Activated CD4-positive, alpha-beta memory T cell treated with anti-CD3 and anti-CD28 coated beads for 36 hours (primary cell): ENCODE measurements around the gene RASGRF1. TPM values are rescaled to one million over a fixed set of nuclear protein-coding genes. Genes with fewer than 3 reads are reported as not detected.

Source experiments
- CTCF ChIA-PET: fragments of 350-600 bp; sonication (Branson Sonifier 250); formaldehyde crosslinking; loops from one replicate; lab custom pipeline; 2021; ENCODE audit warnings: antibody characterized with exemption, inconsistent platforms; lab: Charles Lee
- POLR2A ChIA-PET: fragments of 350-600 bp; sonication (Branson Sonifier 250); formaldehyde crosslinking; loops from one replicate; lab custom pipeline; 2021; ENCODE audit warnings: antibody characterized with exemption; lab: Charles Lee
- DNase-seq: peaks from one replicate; pipeline ENCODE4 v3.0.0-alpha.2; 2020
- H3K27ac Mint-ChIP-seq: one replicate; pipeline ENCODE4 v1.8.0; 2021; ENCODE audit warnings: mixed read lengths
- H3K27me3 Mint-ChIP-seq: one replicate; pipeline ENCODE4 v1.8.0; 2021; ENCODE audit warnings: mixed read lengths
- H3K36me3 Mint-ChIP-seq: one replicate; pipeline ENCODE4 v1.8.0; 2021; ENCODE audit warnings: mixed read lengths
- H3K4me1 Mint-ChIP-seq: one replicate; pipeline ENCODE4 v1.8.0; 2021; ENCODE audit warnings: low read depth, mixed read lengths
- H3K4me3 Mint-ChIP-seq: one replicate; pipeline ENCODE4 v1.8.0; 2021; ENCODE audit warnings: mild to moderate bottlenecking, mixed read lengths
- H3K9me3 Mint-ChIP-seq: one replicate; pipeline ENCODE4 v1.8.0; 2021; ENCODE audit warnings: mixed read lengths
- intact Hi-C: fragments of 100-400 bp; cut with micrococcal nuclease; formaldehyde crosslinking; loops from one replicate; pipeline ENCODE4 v1.15.1; 2023
- total RNA-seq, 2 experiments: library from RNA; stranded (reverse); gene quantifications; one replicate each; pipeline ENCODE4 v1.2.3, GENCODE V29; 2021

Gene RASGRF1
- total RNA-seq, 2 experiments from 2014 or later = 0.02 TPM; not detected in 1

DNA sequence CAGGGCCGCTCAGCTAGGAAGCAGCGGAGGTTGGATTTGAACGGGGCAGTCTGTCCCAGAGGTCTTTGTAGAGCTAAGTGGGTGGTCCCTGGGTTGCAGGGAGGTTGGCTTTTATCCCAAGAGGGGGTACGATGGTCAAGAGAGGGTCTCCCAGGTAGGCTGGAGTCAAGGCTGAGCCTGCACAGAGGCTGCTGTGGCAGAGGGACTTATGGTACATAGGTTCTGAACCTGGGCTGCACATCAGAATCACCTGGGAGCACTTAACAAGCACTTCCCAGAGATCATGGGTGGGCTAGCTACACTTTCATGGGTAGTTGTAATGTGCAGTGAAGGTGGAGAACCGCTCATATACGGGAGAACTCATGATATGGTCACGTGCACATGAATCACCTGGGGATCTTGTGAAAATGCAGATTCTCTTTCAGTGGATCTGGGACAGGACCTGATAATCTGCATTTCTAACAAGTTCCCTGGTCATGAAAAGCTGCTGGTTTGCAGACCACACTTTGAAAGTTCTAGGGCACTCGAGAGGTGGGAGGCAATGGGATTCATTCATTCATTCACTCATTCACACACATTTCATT lies 2.9 kb upstream of the RASGRF1 start:
- peaks cover 12% of the 10 kb centered on the region for H3K4me1 Mint-ChIP-seq
- peaks cover 50% of the 10 kb centered on the region for H3K27me3 Mint-ChIP-seq
- no peak overlapping the region for H3K27ac Mint-ChIP-seq
- no peak overlapping the region for H3K4me3 Mint-ChIP-seq
- CTCF ChIA-PET = interaction anchor here (0.7 kb wide), 1 partner anchor 183 kb away, joined by 3 read pairs; no protein-coding TSS in a partner anchor
- intact Hi-C loops = no loop called here
- no peaks in the 10 kb centered on the region for H3K9me3 Mint-ChIP-seq
- DNase-seq = no peak
- no peaks in the 10 kb centered on the region for H3K36me3 Mint-ChIP-seq
- POLR2A ChIA-PET = no interaction called here

DNA sequence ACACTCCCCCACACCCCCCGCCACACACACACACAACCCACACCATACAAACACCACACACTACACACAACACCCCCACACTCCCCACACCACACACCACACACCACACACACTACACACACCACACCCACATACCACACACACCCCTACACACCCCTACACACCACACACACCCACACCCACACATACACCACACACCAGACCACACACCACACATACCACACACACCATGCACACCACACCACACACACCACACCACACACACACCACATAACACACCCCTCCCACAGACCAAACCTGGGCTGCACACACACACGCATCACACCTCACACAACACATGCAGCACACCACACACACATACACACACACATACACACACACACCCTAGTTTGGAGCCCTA lies 1.8 kb upstream of the RASGRF1 start:
- intact Hi-C loops = no loop called here
- H3K27ac Mint-ChIP-seq = no peak overlapping the region
- POLR2A ChIA-PET = no interaction called here

DNA sequence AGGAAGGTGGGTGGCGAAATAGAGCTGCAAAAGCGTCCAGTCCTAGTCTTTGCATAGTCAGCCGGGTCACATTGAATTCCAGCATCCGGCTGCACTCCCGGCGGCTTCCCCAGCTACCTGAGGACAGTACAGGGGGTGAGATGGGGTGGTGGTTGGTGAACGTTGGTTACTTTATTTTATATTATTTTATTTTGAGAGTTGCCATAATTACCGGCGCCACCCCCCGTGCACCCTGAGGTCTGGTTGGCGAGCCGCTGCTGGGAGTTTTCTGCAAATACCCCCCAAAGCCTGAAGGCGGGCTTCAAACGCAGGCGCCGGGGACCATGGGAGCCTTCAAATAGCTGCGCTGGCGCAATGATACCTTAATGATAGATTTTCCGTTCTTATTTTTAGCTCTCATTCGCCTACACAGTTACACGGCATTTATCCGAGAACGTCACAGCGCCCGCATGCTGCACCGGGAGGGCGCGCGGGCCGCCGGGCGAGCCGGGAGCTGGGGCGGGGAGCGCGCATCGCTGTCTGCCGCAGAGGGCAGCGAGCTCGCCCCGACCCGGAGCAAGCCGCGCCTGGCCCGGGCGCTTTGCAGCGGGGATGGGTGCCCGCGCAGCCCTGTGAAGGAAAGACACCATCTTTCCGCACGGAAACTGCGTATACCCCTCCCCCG lies 756 bp upstream of the RASGRF1 start:
- intact Hi-C loops = no loop called here
- CTCF ChIA-PET = no interaction called here

More for the DNA sequence above, 1.8 kb upstream of the RASGRF1 start:
- Mint-ChIP-seq H3K36me3 (no peaks in the 10 kb centered on the region), H3K4me3 (no peak overlapping the region), H3K4me1 (peaks cover 12% of the 10 kb centered on the region), H3K9me3 (no peaks in the 10 kb centered on the region), H3K27me3 (peaks cover 50% of the 10 kb centered on the region)
- no peak for DNase-seq
- CTCF ChIA-PET = no interaction called here

DNA sequence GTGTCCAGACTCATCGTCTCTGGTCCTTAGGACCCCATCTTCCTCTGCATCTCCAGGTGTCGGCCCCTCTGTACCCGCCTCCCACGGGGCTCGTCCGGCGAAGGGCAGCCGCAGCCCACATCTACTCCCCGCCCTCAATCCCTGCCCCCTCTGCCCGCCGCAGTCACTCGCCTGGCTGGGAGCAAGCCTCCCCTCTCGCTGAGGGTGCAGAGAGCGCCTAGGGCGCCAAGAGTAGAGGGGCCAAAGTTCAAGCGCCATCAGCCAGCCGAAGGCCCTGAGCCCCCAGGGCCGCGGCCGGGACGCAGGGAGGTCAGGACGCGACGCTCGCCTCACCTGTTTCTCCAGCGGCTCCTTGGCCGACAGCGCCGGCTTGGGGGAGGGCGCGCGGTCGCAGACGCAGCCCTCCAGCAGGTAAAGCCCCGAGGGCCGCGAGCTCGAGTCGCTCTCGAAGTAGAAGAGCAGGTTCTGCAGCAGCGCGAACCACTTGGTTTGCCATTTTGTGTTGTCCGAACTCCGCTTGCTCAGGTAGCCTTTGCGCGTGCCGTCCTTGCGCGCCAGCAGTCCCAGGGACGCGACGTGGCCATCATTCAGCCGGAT lies 592 bp downstream of the RASGRF1 start:
- ChIA-PET POLR2A (no interaction called here), CTCF (no interaction called here)
- H3K27me3 Mint-ChIP-seq = peaks cover 46% of the 10 kb centered on the region
- H3K27ac Mint-ChIP-seq = no peak overlapping the region
- H3K4me3 Mint-ChIP-seq = peak overlapping the region; percentile 16
- intact Hi-C loops = no loop called here
- peaks cover 12% of the 10 kb centered on the region for H3K4me1 Mint-ChIP-seq
- H3K36me3 Mint-ChIP-seq = no peaks in the 10 kb centered on the region
- peak; percentile 6 for DNase-seq
- H3K9me3 Mint-ChIP-seq = no peaks in the 10 kb centered on the region

More for the DNA sequence above, 756 bp upstream of the RASGRF1 start:
- Mint-ChIP-seq H3K36me3 (no peaks in the 10 kb centered on the region), H3K4me3 (no peak overlapping the region), H3K27ac (no peak overlapping the region), H3K9me3 (no peaks in the 10 kb centered on the region), H3K4me1 (peaks cover 12% of the 10 kb centered on the region), H3K27me3 (peaks cover 51% of the 10 kb centered on the region)
- POLR2A ChIA-PET = interaction anchor here (0.7 kb wide), 1 partner anchor 179 kb away, joined by 3 read pairs; no protein-coding TSS in a partner anchor
- peak; percentile 26 for DNase-seq

DNA sequence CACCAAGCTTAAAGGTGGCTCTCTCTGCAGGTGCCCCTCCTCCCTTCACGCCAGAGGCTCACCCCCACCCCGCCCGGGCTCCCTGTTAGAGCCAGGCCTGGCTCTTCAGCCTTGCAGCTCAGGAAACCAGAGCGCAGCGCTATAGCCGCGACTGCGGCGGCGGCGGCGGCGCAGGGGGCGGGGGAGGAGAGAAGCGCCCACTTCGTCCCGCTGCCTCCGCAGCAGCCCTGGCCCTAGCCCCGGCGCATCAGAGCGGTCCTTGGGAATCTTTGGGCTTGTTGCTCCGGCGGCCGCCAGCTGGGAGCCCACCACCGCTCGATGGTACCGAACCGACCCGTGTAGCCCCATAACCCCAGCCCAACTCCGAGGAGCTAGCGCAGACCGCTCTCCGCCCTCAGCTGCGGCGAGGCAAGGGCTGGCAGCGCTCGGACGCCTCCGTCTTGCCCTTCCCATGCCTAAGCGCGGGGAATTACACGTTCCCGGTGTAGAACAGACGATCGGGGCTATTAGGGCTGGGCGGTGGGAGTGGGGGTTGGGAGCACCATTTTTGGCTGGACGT lies 1.2 kb downstream of the RASGRF1 start:
- DNase-seq = peak; percentile 2
- Mint-ChIP-seq H3K4me3 (no peak overlapping the region), H3K27me3 (peaks cover 40% of the 10 kb centered on the region), H3K9me3 (no peaks in the 10 kb centered on the region), H3K4me1 (peaks cover 12% of the 10 kb centered on the region), H3K27ac (no peak overlapping the region), H3K36me3 (no peaks in the 10 kb centered on the region)
- ChIA-PET POLR2A (no interaction called here), CTCF (no interaction called here)
- intact Hi-C loops = no loop called here

DNA sequence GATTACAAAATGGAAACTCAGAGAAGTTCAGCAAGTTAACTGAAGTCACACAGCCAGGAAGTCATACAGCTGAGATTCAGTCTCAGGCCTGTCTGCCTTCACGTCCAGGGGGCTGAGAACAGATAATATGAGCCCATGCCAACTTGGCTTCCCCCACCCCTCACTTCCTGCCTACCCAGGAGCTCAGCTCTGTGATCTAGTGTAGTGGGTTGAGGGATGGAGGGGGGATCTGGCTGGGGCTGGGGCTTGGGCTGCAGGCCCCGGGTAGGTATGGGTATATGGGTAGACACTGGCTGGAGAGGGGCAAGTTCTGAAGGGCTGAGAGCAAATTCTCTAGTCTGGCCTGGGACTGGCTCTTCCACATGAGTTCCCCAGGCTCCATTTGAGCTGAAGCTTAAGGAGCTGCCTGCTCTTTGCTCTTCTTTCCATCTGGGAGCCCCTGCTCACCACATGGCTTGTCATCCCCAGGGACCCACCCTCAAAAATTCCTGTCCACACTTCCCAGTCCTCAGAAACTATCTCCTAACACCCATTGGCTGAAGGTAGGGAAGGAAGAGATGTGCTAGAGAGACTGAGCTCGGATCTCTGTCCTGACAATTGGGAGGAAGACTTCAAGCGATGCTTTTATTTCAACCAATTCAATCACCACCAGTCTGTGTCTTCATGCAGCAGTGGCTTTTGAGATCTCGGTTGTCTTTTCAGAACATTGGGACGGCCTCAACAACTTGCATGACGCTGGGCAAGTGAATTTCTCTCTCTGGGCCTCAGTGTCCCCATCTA lies 2.0 kb downstream of the RASGRF1 start:
- Mint-ChIP-seq H3K4me1 (peaks cover 12% of the 10 kb centered on the region), H3K4me3 (no peak overlapping the region), H3K36me3 (no peaks in the 10 kb centered on the region), H3K27me3 (peaks cover 36% of the 10 kb centered on the region), H3K27ac (no peak overlapping the region), H3K9me3 (no peaks in the 10 kb centered on the region)
- ChIA-PET POLR2A (no interaction called here), CTCF (interaction anchor here (1.0 kb wide), 1 partner anchor 96 kb away, joined by 3 read pairs; no protein-coding TSS in a partner anchor)
- DNase-seq = peak; percentile 4
- intact Hi-C loops = no loop called here

DNA sequence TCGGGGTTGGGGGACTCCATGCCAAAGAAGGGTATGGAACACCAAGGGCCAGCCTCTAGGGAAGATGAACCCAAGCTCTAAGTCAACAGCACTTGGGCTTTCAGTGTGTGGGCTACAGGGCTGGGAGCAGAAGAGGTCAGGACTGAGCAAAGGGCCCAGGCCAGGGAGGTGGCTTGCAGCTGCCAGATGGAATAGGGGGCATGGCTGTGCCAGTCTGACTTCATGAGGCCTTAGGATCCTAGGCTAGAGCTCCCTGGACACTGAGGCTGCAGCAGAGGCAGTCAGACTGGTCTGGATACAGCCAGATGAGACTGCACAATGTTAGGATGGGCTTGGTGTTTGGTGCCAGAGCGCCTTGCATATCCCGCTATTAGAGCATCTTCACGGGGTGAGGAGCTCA lies 3.8 kb downstream of the RASGRF1 start:
- peaks cover 27% of the 10 kb centered on the region for H3K27me3 Mint-ChIP-seq

DNA sequence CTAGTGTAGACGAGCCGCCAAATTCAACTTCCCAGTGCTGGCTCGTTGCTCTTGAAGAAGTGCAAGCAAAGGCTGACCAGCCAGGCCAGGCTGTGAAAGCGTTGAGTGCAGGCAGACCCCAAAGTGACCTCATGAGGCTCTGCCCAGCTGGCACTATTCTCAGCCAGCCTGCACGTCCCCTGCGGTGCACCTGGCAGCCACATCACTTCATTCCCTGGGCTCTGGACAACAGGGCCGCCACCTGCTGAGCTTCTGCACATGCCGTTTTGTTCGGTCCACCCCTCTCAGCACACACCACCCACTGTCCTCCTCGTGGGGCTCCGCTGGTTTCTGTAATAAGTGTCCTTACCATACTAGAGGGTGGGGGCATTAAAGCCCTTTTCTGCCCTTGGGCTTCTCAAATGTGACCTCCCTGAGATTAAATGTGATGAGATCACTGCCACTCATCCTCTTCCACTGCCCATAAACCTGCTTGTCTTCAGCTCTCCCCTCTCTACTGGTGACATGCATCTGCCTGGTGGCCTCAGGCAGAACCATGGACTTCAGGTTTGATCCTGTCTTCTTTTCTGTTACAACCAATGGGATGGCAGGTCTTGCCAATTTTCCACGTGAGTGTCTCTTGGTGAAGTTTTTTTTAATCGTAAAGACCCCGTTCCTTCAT lies 6.1 kb downstream of the RASGRF1 start:
- DNase-seq = peak; percentile 5
- H3K36me3 Mint-ChIP-seq = no peaks in the 10 kb centered on the region
- ChIA-PET POLR2A (no interaction called here), CTCF (no interaction called here)
- no peak overlapping the region for H3K27ac Mint-ChIP-seq
- H3K4me3 Mint-ChIP-seq = no peak overlapping the region
- no peaks in the 10 kb centered on the region for H3K4me1 Mint-ChIP-seq
- H3K9me3 Mint-ChIP-seq = no peaks in the 10 kb centered on the region
- H3K27me3 Mint-ChIP-seq = peaks cover 13% of the 10 kb centered on the region
- intact Hi-C loops = no loop called here

More for the DNA sequence above, 3.8 kb downstream of the RASGRF1 start:
- H3K36me3 Mint-ChIP-seq = no peaks in the 10 kb centered on the region
- intact Hi-C loops = no loop called here
- H3K9me3 Mint-ChIP-seq = no peaks in the 10 kb centered on the region
- H3K4me1 Mint-ChIP-seq = peaks cover 11% of the 10 kb centered on the region
- no peak overlapping the region for H3K4me3 Mint-ChIP-seq
- H3K27ac Mint-ChIP-seq = no peak overlapping the region
- ChIA-PET CTCF (no interaction called here), POLR2A (no interaction called here)
- no peak for DNase-seq

DNA sequence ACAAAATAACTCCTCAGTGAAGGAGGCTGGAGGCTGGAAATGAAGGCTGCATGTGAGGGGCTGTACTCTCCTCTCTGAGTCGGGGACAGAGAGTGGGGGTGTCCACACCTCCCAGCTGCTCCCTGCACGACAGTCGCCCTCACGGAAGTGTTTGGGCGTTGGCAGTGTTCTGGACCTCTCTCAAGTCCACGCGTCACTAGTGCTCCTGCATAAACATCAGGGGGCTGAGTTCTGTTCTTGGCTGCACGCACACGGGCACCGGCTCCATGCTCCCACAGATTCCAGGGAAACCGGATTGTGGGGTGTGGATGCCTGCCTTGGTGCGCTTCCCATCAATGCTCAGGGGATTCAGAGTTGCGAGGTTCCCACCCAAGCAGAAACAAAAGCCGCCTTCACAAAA lies 7.4 kb downstream of the RASGRF1 start:
- H3K4me1 Mint-ChIP-seq = no peaks in the 10 kb centered on the region
- POLR2A ChIA-PET = no interaction called here
- no peak overlapping the region for H3K4me3 Mint-ChIP-seq
- no peaks in the 10 kb centered on the region for H3K9me3 Mint-ChIP-seq
- intact Hi-C loops = no loop called here
- H3K27me3 Mint-ChIP-seq = peaks cover 6% of the 10 kb centered on the region
- CTCF ChIA-PET = no interaction called here
- no peak overlapping the region for H3K27ac Mint-ChIP-seq
- peak; percentile 4 for DNase-seq
- no peaks in the 10 kb centered on the region for H3K36me3 Mint-ChIP-seq

DNA sequence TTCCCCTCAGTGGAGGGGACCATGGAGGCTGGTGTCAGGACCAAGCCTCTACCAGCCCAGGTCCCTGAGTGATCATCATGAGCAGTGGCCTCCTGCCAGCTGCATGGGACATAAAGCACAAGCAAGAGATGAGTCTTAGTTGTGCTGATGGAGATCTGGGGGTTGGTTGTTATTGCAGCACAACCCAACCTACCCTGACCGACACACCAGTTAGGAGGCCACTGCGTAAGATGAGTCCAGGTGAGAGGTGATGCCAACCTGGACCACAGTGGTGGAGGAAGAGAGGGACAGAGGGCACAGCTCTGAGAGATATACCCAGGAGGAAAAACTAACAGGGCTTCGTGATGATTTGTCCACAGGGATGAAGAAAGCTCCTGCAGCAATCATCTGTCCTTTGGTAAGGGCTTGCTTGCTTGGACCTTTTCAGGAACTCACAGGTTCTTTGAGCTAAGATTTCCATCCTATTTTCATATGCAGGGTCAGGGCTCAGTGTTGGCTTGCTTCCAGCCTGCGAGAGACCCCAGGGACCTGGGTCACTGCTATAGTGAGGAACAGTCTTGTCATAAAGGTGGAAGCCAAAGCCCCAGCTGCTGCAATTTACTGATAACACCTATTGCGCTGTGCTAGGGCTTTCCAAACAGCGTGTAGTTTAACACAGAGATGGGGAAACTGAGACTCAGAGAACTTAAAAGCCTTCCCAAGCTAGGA lies 8.1 kb downstream of the RASGRF1 start:
- no peaks in the 10 kb centered on the region for H3K9me3 Mint-ChIP-seq
- no peak overlapping the region for H3K27ac Mint-ChIP-seq
- no peak overlapping the region for H3K4me3 Mint-ChIP-seq
- CTCF ChIA-PET = no interaction called here
- H3K36me3 Mint-ChIP-seq = no peaks in the 10 kb centered on the region
- POLR2A ChIA-PET = no interaction called here
- DNase-seq = no peak
- no peaks in the 10 kb centered on the region for H3K4me1 Mint-ChIP-seq
- intact Hi-C loops = no loop called here
- peaks cover 6% of the 10 kb centered on the region for H3K27me3 Mint-ChIP-seq

DNA sequence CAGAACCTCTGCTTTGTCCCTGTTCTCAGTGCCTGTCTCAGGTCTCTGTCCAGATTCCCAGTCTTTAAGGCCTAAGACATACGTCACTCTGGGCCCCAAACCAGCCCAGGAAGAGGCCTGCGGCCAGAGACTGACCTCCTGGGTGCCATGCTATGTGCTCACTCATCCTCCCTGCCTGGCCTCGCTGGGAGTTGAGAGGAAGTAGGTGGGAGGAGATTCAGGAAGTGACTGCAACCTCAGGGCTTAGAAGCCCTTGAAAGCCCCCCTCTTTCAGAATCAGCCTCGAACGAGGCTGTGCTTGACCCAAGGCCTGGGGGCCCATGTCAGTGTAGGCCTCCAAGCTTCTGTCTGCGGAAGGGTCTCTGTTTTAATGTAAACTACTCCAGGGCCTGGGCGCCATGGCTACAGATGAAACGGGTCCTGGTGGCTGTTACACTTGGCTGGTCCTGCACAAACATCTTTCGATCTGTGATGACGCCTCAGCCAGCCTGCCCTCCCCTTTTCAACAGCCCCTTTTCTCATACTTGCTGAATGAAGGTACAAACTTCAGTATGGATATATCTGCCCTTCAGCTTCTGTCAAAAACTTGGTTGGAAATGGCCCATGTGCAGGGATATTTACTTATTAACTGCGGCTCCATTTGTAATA lies 11.7 kb downstream of the RASGRF1 start:
- intact Hi-C loops = no loop called here
- Mint-ChIP-seq H3K36me3 (no peaks in the 10 kb centered on the region), H3K27ac (no peak overlapping the region), H3K4me3 (no peak overlapping the region), H3K27me3 (peaks cover 3% of the 10 kb centered on the region), H3K9me3 (no peaks in the 10 kb centered on the region), H3K4me1 (no peaks in the 10 kb centered on the region)
- no peak for DNase-seq
- CTCF ChIA-PET = no interaction called here
- POLR2A ChIA-PET = no interaction called here
